T-helper 9 cell (primary cell): ENCODE results near the gene TSSK2.
A peak's percentile ranks its signal among the peaks of the same experiment; 100 is the strongest.

Source experiments
- DNase-seq: peaks from one replicate; pipeline ENCODE4 v3.0.0-alpha.2; 2020

Gene TSSK2

GRCh38 chr22:19106886-19107729, 24.0 kb upstream of the TSSK2 start:
- DNase-seq, result no peak

- no peak for DNase-seq
These were observed 23.4 kb upstream of the TSSK2 start for GRCh38 chr22:19107730-19108074.

- DNase-seq, result no peak
These were observed 22.3 kb upstream of the TSSK2 start for GRCh38 chr22:19108807-19109197.

- DNase-seq, result peak; percentile 22
These were observed 21.7 kb upstream of the TSSK2 start for GRCh38 chr22:19109198-19110063.

GRCh38 chr22:19110064-19110458, 21.0 kb upstream of the TSSK2 start:
- no peak for DNase-seq

GRCh38 chr22:19110646-19111045, 20.5 kb upstream of the TSSK2 start:
- no peak for DNase-seq

GRCh38 chr22:19111140-19111539, 20.0 kb upstream of the TSSK2 start:
- DNase-seq, result no peak

GRCh38 chr22:19111584-19111983, 19.5 kb upstream of the TSSK2 start:
- DNase-seq, result no peak

- no peak for DNase-seq
These were observed 17.7 kb upstream of the TSSK2 start for GRCh38 chr22:19113429-19113828.

- no peak for DNase-seq
These were observed 16.0 kb upstream of the TSSK2 start for GRCh38 chr22:19114984-19115552.

- no peak for DNase-seq
These were observed 15.5 kb upstream of the TSSK2 start for GRCh38 chr22:19115628-19116027.

- DNase-seq, result no peak
These were observed 14.0 kb upstream of the TSSK2 start for GRCh38 chr22:19117111-19117512.

GRCh38 chr22:19118329-19118880, 12.7 kb upstream of the TSSK2 start:
- no peak for DNase-seq

- no peak for DNase-seq
These were observed 11.2 kb upstream of the TSSK2 start for GRCh38 chr22:19119949-19120348.

- DNase-seq, result peak; percentile 15
These were observed 10.1 kb upstream of the TSSK2 start for GRCh38 chr22:19120829-19121630.

- no peak for DNase-seq
These were observed 9.4 kb upstream of the TSSK2 start for GRCh38 chr22:19121631-19122142.

- peak; percentile 98 for DNase-seq
These were observed 8.9 kb upstream of the TSSK2 start, which contains the start of gene DGCR2 for GRCh38 chr22:19122143-19122751. DGCR2 (minus strand) TSS chr22:19122412; CDS start chr22:19122206, 206 bp downstream.

GRCh38 chr22:19122752-19123492, 8.2 kb upstream of the TSSK2 start:
- DNase-seq, result no peak

GRCh38 chr22:19123936-19124335, 7.2 kb upstream of the TSSK2 start:
- DNase-seq, result no peak

GRCh38 chr22:19124377-19124776, 6.7 kb upstream of the TSSK2 start:
- DNase-seq, result no peak

GRCh38 chr22:19125011-19125410, 6.1 kb upstream of the TSSK2 start:
- no peak for DNase-seq
